ENCODE results near the gene XPO4.
"Not testable (repeated sequence)": the region's sequence is repeated elsewhere in the genome, so short reads cannot be mapped to it uniquely, and the experiment has no call there.

The XPO4 gene

GRCh38 chr13:20902438-20903163 lies at the start of gene XPO4:
Gene XPO4, minus strand, starts transcription at chr13:20902746. Its CDS starts 8 bp downstream, at chr13:20902738.
- FAIRE-seq, result no peak

GRCh38 chr13:20948001-20948400 lies 45.5 kb upstream of the XPO4 start:
- FAIRE-seq, result not testable (repeated sequence)

GRCh38 chr13:20945952-20946383 lies 43.4 kb upstream of the XPO4 start:
- no peak for FAIRE-seq

- FAIRE-seq, result no peak
These were observed 40.5 kb upstream of the XPO4 start for GRCh38 chr13:20942938-20943559.

- FAIRE-seq, result not testable (repeated sequence)
These were observed 38.0 kb upstream of the XPO4 start for GRCh38 chr13:20940511-20940910.

- FAIRE-seq, result no peak
These were observed 37.5 kb upstream of the XPO4 start for GRCh38 chr13:20940083-20940482.

- FAIRE-seq, result no peak
These were observed 37.1 kb upstream of the XPO4 start for GRCh38 chr13:20939662-20940061.

GRCh38 chr13:20938302-20938701 lies 35.8 kb upstream of the XPO4 start:
- FAIRE-seq, result no peak

GRCh38 chr13:20927596-20928257 lies 25.2 kb upstream of the XPO4 start:
- FAIRE-seq, result peak; percentile 95

GRCh38 chr13:20925395-20925790 lies 22.8 kb upstream of the XPO4 start:
- FAIRE-seq, result not testable (repeated sequence)

- FAIRE-seq, result peak; percentile 98
These were observed 22.3 kb upstream of the XPO4 start for GRCh38 chr13:20924758-20925394.

- FAIRE-seq, result no peak
These were observed 20.7 kb upstream of the XPO4 start for GRCh38 chr13:20923272-20923671.

GRCh38 chr13:20921572-20921971 lies 19.0 kb upstream of the XPO4 start:
- FAIRE-seq, result no peak

GRCh38 chr13:20915676-20916075 lies 13.1 kb upstream of the XPO4 start:
- FAIRE-seq, result not testable (repeated sequence)

GRCh38 chr13:20911037-20911436 lies 8.5 kb upstream of the XPO4 start:
- no peak for FAIRE-seq

GRCh38 chr13:20908714-20909497 lies 6.4 kb upstream of the XPO4 start:
- no peak for FAIRE-seq

GRCh38 chr13:20904908-20905307 lies 2.4 kb upstream of the XPO4 start:
- no peak for FAIRE-seq

GRCh38 chr13:20903164-20903475 lies 574 bp upstream of the XPO4 start:
- no peak for FAIRE-seq

GRCh38 chr13:20901668-20902437 lies 693 bp downstream of the XPO4 start:
- FAIRE-seq, result peak; percentile 46

GRCh38 chr13:20894245-20894644 lies 8.3 kb downstream of the XPO4 start:
- FAIRE-seq, result no peak

- no peak for FAIRE-seq
These were observed 10.8 kb downstream of the XPO4 start for GRCh38 chr13:20891768-20892167.

- FAIRE-seq, result no peak
These were observed 11.5 kb downstream of the XPO4 start for GRCh38 chr13:20891034-20891433.
